ENCODE results near the gene NCKAP5.

NCKAP5 gene

GRCh38 chr2:133503323-133503722 is 64.9 kb downstream of the NCKAP5 start:
- TF ChIP-seq CTCF (IDR thresholded peaks at IDR 0.05; ENCODE audit: insufficient read depth, low read depth, low read length, missing control alignments): no peak
- DNase-seq (ENCODE audit: low read depth): peak; percentile 38
- no peak overlapping the region for H3K4me3 ChIP-seq (ENCODE audit: low read depth, low read length)

GRCh38 chr2:133502678-133503077 is 65.6 kb downstream of the NCKAP5 start:
- no peak for TF ChIP-seq CTCF (IDR thresholded peaks at IDR 0.05; ENCODE audit: insufficient read depth, low read depth, low read length, missing control alignments)
- DNase-seq (ENCODE audit: low read depth): no peak
- no peak overlapping the region for H3K4me3 ChIP-seq (ENCODE audit: low read depth, low read length)

GRCh38 chr2:133500917-133501316 is 67.3 kb downstream of the NCKAP5 start:
- DNase-seq (ENCODE audit: low read depth): no peak
- H3K4me3 ChIP-seq (ENCODE audit: low read depth, low read length): no peak overlapping the region
- no peak for TF ChIP-seq CTCF (IDR thresholded peaks at IDR 0.05; ENCODE audit: insufficient read depth, low read depth, low read length, missing control alignments)

GRCh38 chr2:133498662-133499585 is 69.3 kb downstream of the NCKAP5 start:
- TF ChIP-seq CTCF (IDR thresholded peaks at IDR 0.05; ENCODE audit: insufficient read depth, low read depth, low read length, missing control alignments): no peak
- DNase-seq (ENCODE audit: low read depth): peak; percentile 71
- no peak overlapping the region for H3K4me3 ChIP-seq (ENCODE audit: low read depth, low read length)

GRCh38 chr2:133497951-133498565 is 70.2 kb downstream of the NCKAP5 start:
- no peak overlapping the region for H3K4me3 ChIP-seq (ENCODE audit: low read depth, low read length)
- no peak for DNase-seq (ENCODE audit: low read depth)
- TF ChIP-seq CTCF (IDR thresholded peaks at IDR 0.05; ENCODE audit: insufficient read depth, low read depth, low read length, missing control alignments): no peak

- no peak overlapping the region for H3K4me3 ChIP-seq (ENCODE audit: low read depth, low read length)
- DNase-seq (ENCODE audit: low read depth): no peak
- no peak for TF ChIP-seq CTCF (IDR thresholded peaks at IDR 0.05; ENCODE audit: insufficient read depth, low read depth, low read length, missing control alignments)
These were observed 70.9 kb downstream of the NCKAP5 start for GRCh38 chr2:133497270-133497893.

All from GM12865 (cell line).